GM18499 (cell line): ENCODE results near the gene SMARCA2.

ENCODE experiments used
- ATAC-seq: cut with Tn5 transposase; IDR thresholded peaks from one replicate; pipeline ENCODE4 v1.9.1; 2021; ENCODE audit warnings: moderate number of reproducible peaks; ENCODE audit not compliant: insufficient read depth, unreplicated experiment

Gene SMARCA2

DNA sequence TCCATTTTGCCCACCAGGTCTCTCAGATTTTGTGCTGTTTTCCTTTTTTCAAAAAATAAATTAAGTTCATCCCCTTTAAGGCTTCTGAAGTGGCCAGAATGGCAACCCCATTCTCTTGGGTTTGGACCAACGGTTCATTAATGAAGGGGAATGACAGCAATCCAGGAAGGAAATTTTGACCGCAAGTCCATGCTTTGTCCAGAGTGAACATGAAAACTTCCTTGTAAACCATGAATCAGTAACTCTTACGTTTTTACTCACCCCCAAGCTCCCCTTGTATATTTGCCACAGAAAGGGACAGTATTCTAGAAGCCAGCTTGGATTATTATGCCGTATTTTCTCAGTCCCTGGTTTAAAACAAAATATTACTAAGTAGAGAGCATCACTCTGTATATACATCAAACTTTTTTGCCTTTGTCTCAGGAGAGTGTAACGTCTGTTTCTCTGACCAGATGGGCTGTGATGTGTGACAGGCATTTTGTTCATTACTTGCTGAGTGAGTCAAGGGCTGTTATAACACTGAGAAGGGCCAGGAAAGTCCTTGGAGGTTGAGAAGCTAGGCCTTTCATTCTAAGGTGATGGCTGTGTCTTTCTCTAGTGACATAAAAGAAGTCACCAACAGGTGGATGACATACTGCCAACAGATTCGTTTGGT, 148.2 kb downstream of the SMARCA2 start:
- ATAC-seq = no peak

- ATAC-seq = no peak
These were observed 149.1 kb downstream of the SMARCA2 start for GRCh38 chr9:2164268-2164667.

DNA sequence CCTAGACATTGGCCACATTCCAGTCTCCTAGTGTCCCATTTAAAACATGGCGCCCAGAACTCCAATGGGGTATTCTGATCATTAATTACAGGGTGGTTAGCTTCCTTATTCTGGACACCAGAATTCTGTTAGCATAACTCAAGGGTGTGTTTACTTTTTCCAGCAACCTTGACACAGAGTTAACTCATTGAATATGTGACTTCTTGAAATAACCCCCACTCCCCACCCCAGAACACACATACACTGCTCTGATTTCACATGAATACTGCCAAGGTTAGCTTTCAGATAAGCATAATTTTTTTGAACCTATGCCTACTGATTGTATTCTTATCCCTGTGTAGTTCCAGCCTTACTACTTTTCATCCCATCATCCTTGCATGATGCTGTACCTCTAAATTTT, 151.1 kb downstream of the SMARCA2 start:
- ATAC-seq = no peak

DNA sequence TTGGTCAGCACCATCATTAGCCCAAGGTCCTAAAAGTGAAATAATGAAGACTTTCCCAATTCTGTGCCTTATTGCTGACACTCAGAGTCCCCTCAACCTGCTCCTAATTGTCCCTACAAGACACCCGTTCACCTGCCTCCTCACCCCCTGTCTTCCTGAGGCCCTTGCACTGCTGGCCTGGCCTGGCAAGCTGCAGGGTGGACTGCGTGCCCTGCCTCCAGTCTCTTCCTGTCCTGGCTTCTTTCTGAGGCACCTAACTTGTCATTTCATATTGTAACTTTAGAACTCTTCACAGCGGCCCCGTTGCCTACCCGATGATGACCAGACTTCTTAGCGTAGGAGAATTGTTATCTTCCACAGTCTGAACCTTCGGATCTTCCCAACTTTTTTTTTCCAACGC, 153.9 kb downstream of the SMARCA2 start:
- no peak for ATAC-seq

DNA sequence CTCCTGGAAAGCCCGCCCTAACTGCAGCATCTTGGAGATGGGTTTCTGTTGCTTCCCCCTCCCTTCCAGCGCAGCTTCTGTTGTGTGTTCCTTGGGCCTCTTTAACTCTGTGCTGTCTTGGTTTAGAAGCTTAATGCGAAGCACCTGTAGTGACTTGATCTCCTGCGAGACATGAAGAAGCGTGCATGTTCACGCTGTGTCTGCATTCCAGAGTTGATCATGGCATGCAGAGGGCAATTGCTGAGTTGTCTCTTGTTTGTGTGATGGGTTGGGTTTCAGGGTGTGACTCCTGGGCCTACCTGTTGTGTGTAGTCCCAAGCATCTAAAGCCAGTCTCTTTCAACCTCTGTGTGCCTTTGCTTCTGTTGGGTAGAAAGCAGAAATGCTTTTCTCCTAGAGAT, 155.6 kb downstream of the SMARCA2 start:
- no peak for ATAC-seq

- ATAC-seq = no peak
These were observed 158.0 kb downstream of the SMARCA2 start for GRCh38 chr9:2173170-2173569.

- ATAC-seq = no peak
These were observed 158.7 kb downstream of the SMARCA2 start for GRCh38 chr9:2173861-2174260.

- no peak for ATAC-seq
These were observed 159.2 kb downstream of the SMARCA2 start for GRCh38 chr9:2174306-2174705.

GRCh38 chr9:2174911-2175310, 159.8 kb downstream of the SMARCA2 start:
- no peak for ATAC-seq

DNA sequence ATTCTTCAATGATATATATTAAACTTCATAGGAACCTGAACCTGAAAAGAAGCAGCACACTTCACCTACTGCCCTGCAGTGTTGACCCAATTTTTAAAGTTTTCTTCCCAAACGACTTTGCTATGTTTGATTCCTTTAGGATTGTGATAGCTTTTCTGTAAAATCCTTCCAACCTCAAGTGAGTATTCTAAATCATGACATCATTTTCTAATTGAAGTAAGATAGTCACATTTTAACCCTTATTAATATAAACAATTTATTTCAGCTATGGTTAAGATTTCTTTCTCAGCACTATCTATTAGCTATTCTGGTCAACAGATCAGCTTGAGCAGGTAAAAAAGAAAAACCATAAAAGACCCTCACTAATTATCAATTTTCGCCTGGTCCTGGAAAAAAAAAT, 162.0 kb downstream of the SMARCA2 start:
- no peak for ATAC-seq

GRCh38 chr9:2178034-2178734, 163.0 kb downstream of the SMARCA2 start:
- no peak for ATAC-seq

- ATAC-seq = no peak
These were observed 164.4 kb downstream of the SMARCA2 start for GRCh38 chr9:2179567-2179966.

- no peak for ATAC-seq
These were observed 165.0 kb downstream of the SMARCA2 start for GRCh38 chr9:2180154-2180553.

DNA sequence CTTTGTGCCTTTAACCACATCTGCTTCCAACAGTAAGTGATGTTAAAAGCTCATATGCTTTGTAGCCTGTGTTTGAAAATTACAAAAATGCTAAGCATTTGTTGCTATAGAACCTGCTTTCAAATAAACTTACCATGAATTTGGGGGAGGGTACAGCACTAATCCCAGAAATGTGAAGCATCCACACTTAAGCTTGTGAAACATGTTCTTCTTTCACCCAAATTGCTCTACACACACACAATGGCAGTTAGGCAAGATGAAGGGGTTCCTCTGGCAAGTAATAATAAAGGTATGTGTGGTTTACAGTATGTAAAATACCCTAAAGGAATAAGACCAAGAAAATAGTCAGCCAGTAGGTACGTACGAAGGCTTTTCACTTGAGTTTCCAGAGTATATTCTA, 165.6 kb downstream of the SMARCA2 start:
- no peak for ATAC-seq

DNA sequence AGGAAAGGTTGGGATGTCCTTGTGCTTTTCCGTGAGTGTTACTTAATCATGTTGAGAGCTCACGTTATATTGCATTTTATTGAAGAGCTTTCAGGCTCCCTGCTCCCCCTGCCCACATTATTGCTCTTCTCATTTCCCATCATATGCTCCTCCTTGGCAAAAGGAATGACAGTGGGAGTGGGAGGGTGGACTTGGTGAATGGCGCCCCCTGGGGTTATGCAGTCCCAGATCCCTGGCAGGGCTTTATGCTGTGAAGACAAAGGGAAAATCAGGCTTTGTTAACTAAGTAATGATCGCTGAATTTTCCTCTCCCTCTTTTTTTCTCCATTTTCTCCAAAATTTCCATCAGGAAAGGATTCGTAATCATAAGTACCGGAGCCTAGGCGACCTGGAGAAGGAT, 166.6 kb downstream of the SMARCA2 start:
- no peak for ATAC-seq

DNA sequence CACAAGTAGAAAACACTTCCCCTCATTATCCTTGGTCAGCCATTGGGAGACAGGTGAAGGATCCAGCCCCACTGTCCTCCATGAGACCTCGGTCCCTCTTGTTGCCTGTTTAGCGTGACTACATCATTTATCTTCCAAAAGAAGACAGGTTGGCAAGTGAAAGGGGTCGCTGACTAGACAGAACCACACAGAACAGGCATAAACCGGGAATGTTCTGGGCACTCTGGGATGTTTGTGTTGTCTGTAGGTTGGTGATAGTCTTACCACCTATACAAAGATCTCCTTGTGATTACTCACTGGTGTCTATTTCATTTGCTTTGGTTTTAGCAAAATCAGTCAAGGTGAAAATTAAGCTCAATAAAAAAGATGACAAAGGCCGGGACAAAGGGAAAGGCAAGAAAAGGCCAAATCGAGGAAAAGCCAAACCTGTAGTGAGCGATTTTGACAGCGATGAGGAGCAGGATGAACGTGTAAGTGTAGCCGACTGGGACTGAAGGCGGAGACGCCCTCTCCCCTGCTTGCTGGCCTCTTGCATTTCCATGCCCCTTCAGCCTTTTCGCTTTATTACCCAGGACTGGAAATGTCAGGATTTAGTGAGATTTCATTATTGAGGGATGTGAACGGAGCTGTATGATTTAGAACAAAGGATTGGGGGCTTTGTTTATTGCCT, 175.9 kb downstream of the SMARCA2 start:
- ATAC-seq = no peak

GRCh38 chr9:2191609-2191972, 176.4 kb downstream of the SMARCA2 start:
- no peak for ATAC-seq

- no peak for ATAC-seq
These were observed 177.3 kb downstream of the SMARCA2 start for GRCh38 chr9:2192356-2192979.

- ATAC-seq = no peak
These were observed 178.4 kb downstream of the SMARCA2 start for GRCh38 chr9:2193552-2193951.

DNA sequence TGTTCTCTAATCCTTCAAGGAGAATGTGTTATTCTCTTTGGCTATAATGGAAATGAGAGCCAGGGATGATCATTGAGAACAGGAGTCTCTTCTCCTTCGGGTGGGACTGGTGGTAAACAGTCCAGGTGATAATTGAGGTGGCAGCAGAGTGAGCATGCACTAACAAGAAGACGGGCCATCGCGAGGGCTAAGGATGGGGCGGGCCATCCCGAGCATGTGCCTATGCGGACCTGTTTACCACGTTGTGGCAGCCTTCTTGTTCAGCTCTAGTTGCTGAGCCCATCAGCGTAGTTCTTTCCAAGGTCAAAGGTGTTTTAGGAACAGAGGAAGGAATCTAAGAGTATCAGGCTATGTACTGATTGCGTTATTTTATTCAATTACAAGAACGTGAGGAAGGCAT, 180.1 kb downstream of the SMARCA2 start:
- ATAC-seq = no peak

GRCh38 chr9:2196757-2197156, 181.6 kb downstream of the SMARCA2 start:
- no peak for ATAC-seq
